Measurements from ENCODE around the gene GPR32. TPM values are rescaled to one million over a fixed set of nuclear protein-coding genes. Genes with fewer than 3 reads are reported as not detected.
A peak's percentile ranks its signal among the peaks of the same experiment; 100 is the strongest.
"Not testable (repeated sequence)": the region's sequence is repeated elsewhere in the genome, so short reads cannot be mapped to it uniquely, and the experiment has no call there.

GPR32 gene
- total and polyA plus RNA-seq, 2 of the 8 experiments (the other 6 are each of a cell fraction or from before 2014, with no cell fraction given), result not detected

GRCh38 chr19:50767263-50767662, 3.0 kb upstream of the GPR32 start:
- not testable (repeated sequence) for FAIRE-seq; H3K23ac ChIP-seq (ENCODE audit: insufficient read length); H3K4me3 ChIP-seq (ENCODE audit: extremely low read depth in 1 of 4, insufficient read depth in 2 of 4, low read depth in 3 of 4, low read length in 4 of 4); H4K5ac ChIP-seq (ENCODE audit: insufficient read length, low read depth, low read length); H3K79me1 ChIP-seq (ENCODE audit: low read depth, low read length); H4K20me1 ChIP-seq (replicated peaks in 1 of 2; ENCODE audit: control insufficient read depth in 1 of 2, insufficient read depth in 2 of 2, low read length in 2 of 2); H2BK20ac ChIP-seq (ENCODE audit: low read length); H3K56ac ChIP-seq (replicated peaks; ENCODE audit: insufficient read length, low read depth, low read length); H3K23me2 ChIP-seq (ENCODE audit: low read depth, low read length); H3K4me1 ChIP-seq (replicated peaks in 1 of 4; ENCODE audit: control insufficient read depth in 3 of 4, insufficient read depth in 4 of 4, low read length in 3 of 4); H4K91ac ChIP-seq (replicated peaks; ENCODE audit: insufficient read length, low read length); H3K27ac ChIP-seq (ENCODE audit: low read depth, low read length); H3K9me3 ChIP-seq (ENCODE audit: insufficient read depth in 2 of 2, low read depth in 1 of 2, low read length in 1 of 2); H3K9ac ChIP-seq (replicated peaks in 1 of 4; ENCODE audit: extremely low read depth in 1 of 4, low read depth in 3 of 4, low read length in 3 of 4); H2BK5ac ChIP-seq (ENCODE audit: low read depth, low read length); H3K4ac ChIP-seq (replicated peaks; ENCODE audit: insufficient read length, low read depth, low read length); H4K8ac ChIP-seq (ENCODE audit: extremely low read depth, insufficient read depth, low read length); H2AFZ ChIP-seq (ENCODE audit: low read length); H2BK120ac ChIP-seq (replicated peaks; ENCODE audit: low read depth, low read length); H3K14ac ChIP-seq (ENCODE audit: insufficient read length); H3K4me2 ChIP-seq (ENCODE audit: insufficient read depth in 1 of 2, low read depth in 2 of 2, low read length in 2 of 2); H2AK5ac ChIP-seq (ENCODE audit: low read depth, low read length); H3K79me2 ChIP-seq (ENCODE audit: control insufficient read depth in 1 of 2, insufficient read depth in 2 of 2, low read length in 2 of 2); H3K36me3 ChIP-seq (ENCODE audit: control insufficient read depth in 2 of 4, insufficient read depth in 4 of 4, low read length in 3 of 4); H2BK12ac ChIP-seq (ENCODE audit: low read depth, low read length); H2BK15ac ChIP-seq (ENCODE audit: low read length); H3K18ac ChIP-seq (ENCODE audit: extremely low read depth, low read length); H3K27me3 ChIP-seq (replicated peaks in 1 of 4; ENCODE audit: control insufficient read depth in 3 of 4, extremely low read depth in 1 of 4, insufficient read depth in 3 of 4, low read length in 3 of 4); DNase-seq (ENCODE audit: low read depth in 1 of 2, low spot score in 2 of 2)
- TF ChIP-seq, protein P1, sequence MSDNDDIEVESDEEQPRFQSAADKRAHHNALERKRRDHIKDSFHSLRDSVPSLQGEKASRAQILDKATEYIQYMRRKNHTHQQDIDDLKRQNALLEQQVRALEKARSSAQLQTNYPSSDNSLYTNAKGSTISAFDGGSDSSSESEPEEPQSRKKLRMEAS (IDR thresholded peaks at IDR 0.05), result peak; percentile 62
- ChIA-PET CTCF (ENCODE audit: partially characterized antibody) (interaction anchor here (1.0 to 1.5 kb wide), 3 partner anchors 25 to 61 kb away, joined by 3 to 6 read pairs (median 3); no protein-coding TSS in a partner anchor), POLR2A (ENCODE audit: partially characterized antibody) (interaction anchor here (0.6 to 1.8 kb wide), 4 partner anchors 11 to 211 kb away, joined by 3 to 4 read pairs (median 3); no protein-coding TSS in a partner anchor)
- 43% methylated on average over 5 of the region's 5 CpGs; no CpG with 5 or more reads in 1 of the 2 experiments for WGBS, 2 experiments (ENCODE audit: extremely low coverage in 1 of 2, insufficient coverage in 1 of 2, insufficient read length in 1 of 2, insufficient replicate concordance in 2 of 2, low coverage in 1 of 2, low lambda C conversion rate in 2 of 2, missing lambda C conversion rate in 1 of 2)
